ENCODE measurements around the gene ERBB2.
"Not testable (repeated sequence)": the region's sequence is repeated elsewhere in the genome, so short reads cannot be mapped to it uniquely, and the experiment has no call there.

ERBB2 gene

GRCh38 chr17:39750131-39751015 is 50.5 kb downstream of the ERBB2 start:
- DNase-seq = no peak

- DNase-seq = no peak
These were observed 51.2 kb downstream of the ERBB2 start for GRCh38 chr17:39751016-39751543.

GRCh38 chr17:39751637-39752036 is 51.8 kb downstream of the ERBB2 start:
- DNase-seq = no peak

GRCh38 chr17:39752241-39752881 is 52.5 kb downstream of the ERBB2 start:
- DNase-seq = no peak

DNA sequence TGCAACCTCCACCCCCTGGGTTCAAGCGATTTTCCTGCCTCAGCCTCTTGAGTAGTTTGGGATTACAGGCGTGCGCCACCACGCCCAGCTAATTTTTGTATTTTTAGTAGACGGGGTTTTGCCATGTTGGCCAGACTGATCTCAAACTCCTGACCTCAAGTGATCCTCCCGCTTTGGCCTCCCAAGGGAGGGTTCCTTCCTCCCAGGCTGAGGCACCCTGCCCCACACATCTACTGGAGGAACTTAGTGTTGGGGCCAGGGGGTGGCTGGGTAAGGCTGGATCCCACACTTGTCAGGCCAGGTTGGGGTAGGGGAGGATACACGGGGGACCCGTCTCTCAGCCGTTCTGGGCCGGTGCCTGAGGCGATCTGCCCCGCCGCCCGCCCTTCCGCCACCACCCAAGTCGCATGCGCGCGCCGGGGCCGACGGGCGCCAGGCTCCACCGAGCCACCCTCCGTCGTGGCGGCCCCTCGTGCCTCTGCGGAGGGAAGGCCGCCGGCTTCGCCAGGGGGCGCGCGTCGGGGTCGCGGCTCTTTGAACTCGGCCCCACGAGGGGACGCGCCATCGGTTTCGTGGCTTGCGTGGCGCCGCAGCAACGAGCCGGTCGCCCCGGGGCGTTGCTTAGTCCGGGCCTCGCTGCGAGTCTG is 53.8 kb downstream of the ERBB2 start:
- DNase-seq = no peak

DNA sequence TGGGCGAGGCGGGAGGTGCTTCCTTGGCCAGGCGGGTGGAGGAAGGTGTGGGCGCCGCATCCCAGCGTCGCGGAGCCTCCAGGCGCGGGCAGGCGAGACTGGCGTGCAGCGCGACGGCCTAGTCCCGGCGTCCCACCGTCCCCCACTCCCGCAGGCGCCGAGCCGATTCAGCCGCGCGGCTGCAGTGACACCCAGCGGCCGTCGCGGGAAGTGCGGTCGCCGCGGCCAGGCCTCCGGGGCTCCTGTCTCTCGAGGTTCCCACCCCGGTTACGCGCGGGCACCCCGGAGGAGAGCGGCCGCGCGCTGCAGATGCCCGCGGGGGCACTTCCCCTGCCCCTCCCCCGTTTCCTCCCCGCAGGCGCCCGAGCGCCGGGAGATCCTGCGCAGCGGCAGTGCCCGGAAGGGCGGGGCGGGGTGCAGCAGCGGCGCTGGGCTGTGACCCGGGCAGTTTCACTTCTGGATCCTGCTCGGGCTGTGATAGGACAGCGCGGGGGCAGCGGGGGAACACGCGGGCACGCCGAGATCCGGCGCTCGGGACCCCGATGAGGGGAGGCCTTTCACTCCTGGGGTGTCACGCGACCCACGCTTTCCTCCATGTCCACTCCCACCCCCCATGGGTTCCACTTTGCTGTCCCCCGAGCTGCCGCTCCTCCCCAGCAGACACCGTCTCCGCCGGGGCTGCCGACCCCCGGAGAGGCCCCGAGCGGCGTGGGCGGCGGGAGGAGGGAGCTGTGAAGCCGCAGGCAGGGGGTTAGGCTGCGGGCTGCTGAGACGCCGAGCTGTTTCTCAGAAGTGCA is 54.5 kb downstream of the ERBB2 start:
- DNase-seq = no peak

GRCh38 chr17:39754958-39755553 is 55.2 kb downstream of the ERBB2 start:
- DNase-seq = no peak

DNA sequence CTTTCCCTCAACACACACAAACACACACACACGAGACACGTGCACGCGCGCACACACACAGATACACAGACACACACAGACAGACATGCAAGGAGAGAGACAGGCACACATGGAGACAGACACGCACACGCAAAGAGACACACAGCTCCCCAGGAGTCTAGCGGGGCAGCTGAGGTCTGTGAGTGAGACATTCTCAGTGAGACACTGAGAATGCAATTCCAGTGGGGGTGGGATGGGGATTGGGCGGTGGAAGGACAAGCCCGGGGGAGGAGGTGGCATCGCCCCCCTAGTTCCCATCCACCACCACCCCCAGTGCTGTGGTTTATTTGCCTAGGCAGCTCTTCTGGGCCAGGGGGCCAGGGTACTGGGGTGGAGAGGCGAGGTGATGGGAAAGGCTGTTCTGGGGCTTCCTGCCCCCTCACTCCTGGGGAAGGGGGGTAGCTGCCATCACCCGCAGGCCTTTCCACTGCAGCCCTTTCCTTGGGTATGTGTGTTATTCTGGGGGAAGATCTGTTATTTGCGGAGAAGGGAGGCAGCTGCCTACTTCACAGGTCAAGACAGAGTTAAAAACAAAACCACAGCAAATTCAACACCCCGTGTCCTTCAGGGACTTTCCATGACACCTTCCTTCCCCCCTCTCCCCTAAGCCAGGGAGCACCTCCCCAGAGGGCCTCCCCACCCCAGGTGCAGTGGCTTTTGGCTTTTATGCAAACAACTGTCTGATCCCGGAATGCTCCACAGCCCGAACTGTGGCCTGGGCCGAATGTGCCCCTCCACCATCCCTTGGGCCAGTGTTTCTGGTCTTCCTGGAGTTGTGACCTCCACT is 55.9 kb downstream of the ERBB2 start:
- no peak for DNase-seq

- no peak for DNase-seq
These were observed 56.7 kb downstream of the ERBB2 start for GRCh38 chr17:39756380-39757079.

GRCh38 chr17:39757176-39757662 is 57.4 kb downstream of the ERBB2 start:
- no peak for DNase-seq

DNA sequence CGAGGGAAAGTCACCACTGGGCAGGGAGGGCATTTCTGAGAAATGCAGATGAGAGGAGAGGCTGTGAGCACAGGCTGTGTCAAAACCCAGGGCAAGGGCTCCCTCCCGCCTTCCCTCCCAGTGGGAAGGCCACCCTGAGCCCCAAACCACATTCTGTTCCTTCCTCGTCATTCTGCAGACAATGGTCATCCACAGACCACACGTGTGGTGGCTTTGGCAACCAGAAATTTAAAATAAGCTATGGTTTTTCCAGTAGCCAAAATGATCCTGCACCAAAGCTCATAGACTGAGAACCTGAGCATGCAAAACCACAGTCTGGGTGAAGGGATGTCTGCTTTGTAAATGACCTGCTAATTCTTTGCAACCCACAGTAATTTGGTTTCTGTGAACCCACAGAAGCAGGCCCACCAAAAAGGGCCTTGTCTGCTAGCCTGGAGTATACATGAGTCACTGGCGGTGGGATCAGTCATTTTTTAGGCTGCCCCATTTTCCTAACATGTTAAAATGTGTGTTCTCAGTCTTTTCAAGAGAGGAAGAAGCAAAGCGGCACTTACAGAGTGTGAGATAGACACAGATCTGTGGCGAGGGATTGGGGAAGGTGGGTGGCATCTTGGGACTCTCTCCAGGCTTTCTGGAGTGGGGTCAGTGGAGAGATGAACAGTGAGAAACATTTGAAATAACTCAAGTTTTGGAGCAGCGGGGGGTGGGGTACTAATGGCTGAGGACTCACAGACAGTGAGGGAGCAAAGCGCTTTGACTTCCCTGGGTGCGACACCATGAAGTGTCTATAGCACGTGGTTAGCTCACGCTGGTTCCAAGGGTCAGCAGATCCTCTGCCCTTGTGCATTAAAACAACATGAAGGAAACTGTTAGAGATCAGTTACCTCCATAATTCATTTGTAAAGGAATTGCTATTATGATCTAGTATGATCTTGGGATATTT is 58.3 kb downstream of the ERBB2 start:
- no peak for DNase-seq

GRCh38 chr17:39759204-39759603 is 59.3 kb downstream of the ERBB2 start:
- DNase-seq = no peak

GRCh38 chr17:39761861-39762496 is 62.1 kb downstream of the ERBB2 start:
- DNase-seq = no peak

DNA sequence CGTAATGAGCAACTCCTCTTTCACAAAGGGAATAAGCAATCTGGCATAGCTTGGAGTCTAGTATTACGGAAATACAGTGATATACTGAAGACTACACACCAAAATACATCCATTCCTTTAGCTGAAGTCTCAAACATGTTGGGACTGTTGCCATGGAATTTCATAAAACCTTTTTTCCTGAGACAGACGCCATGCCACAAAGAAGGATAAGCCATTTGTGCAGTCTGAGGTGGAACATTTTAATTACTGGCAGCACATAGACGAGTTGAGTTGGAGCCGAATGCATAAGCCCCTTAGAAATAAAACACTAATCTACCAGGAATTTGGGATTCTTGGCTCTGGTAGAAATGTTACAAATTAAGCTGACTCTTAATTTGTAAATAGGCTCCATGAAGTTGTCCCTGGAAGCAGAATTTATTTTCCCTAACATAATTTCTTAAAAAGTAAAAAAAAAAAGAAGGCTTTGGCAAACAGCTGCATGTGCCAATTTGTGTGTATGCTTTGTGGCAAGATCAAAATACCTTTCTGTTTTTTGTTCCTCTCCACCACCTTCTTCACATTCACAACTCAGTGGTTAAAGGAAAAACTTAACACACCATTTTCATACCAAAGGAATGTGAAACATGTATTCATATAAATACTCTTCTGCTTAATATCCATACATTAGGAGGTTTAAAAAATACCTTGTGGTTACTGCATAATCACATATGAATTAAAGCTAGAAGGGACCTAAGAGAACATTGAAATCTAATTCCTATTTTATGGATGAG is 63.4 kb downstream of the ERBB2 start:
- DNase-seq = no peak

DNA sequence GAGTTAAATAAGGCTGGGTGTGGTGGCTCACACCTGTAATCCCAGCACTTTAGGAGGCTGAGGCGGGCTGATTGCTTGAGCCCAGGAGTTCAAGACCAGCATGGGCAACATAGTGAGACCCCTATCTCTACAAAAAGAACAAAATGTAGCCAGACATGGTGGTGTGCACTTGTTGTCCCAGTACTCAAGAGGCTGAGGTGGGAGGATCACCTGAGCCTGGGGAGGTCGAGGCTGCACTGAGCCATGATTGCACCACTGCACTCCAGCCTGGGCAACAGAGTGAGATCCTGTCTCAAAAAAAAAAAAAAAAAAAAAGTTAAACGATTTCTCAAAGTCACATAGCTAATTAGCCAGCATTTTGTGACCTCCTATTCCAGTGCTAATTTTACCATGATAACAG is 64.3 kb downstream of the ERBB2 start:
- DNase-seq = not testable (repeated sequence)

DNA sequence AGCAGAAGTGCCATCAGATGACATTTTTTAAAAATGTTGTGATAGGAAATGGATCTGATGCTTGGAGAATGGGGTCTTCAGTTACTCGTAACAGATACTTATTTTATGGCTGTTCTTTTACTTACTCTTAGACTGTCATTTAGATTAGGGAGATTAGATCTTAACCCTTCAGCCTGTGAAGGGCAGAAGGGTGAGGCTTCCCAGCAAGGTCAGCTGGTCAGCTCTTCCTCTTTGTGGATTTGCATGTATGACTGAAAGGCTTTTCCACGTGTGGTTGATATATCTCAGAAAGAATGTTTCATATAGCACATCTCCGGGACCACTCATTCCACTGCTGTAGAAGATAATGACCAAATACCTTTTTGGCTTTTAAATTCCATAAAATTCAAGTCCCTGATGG is 65.3 kb downstream of the ERBB2 start:
- DNase-seq = no peak

GRCh38 chr17:39765766-39766165 is 65.9 kb downstream of the ERBB2 start:
- no peak for DNase-seq

- no peak for DNase-seq
These were observed 67.3 kb downstream of the ERBB2 start for GRCh38 chr17:39767147-39767546.
